Measurements from ENCODE around the gene SHLD1.

Gene SHLD1

DNA sequence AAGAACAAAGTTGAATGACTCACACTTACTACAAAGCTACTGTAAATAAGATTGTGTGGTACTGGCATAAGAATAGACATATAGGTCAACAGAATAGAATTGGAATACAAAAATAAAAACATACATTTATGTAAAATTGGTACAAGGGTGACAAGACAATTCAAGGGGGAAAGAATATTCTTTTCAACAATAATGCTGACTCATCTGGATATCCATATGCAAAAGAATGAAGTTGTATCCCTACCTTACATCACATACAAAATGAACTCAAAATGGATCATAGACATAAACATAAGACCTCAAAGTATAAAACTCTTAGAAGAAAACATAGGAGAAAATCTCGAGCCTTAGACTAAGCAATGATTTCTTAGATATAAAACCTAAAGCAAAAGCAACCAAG is 149.2 kb downstream of the SHLD1 start:
- DNase-seq = no peak

DNA sequence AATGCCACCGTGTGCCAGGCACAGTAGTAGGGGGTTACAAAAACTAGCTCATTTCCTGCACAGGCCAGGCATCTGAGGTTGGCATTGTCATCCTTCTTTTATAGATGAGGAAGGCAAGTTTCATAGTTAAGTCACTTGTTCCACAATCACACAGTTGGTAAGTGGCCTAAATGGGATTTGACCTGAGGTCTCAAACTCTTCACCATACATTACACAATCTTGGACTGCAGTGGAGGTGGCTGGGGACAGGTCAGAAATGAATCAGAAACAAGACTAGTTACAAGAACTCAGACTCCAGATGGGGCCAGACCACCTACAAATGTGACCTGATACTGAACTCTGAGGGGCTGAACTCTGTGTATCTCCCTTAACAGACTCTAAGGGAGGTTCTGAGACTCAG is 150.7 kb downstream of the SHLD1 start:
- DNase-seq = no peak

DNA sequence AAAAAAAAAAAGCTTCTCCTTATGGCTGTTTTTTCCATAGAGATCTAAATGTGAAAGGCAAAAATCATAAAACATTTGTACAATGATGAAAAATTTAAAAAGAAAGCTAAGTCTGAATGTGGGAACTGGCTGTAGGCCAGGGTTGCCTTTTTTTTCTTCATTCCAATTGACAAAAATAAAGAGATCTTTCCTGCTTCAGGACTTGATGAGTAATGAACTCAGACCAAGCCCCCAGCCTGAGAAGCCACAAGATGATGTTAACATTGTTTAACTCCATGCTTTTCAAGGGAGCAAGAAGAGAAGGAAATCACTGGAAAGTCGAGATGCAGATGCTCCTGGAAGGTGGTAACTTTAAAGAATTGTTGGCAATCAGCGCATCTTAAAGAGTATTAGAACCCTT is 158.8 kb downstream of the SHLD1 start:
- no peak for DNase-seq

DNA sequence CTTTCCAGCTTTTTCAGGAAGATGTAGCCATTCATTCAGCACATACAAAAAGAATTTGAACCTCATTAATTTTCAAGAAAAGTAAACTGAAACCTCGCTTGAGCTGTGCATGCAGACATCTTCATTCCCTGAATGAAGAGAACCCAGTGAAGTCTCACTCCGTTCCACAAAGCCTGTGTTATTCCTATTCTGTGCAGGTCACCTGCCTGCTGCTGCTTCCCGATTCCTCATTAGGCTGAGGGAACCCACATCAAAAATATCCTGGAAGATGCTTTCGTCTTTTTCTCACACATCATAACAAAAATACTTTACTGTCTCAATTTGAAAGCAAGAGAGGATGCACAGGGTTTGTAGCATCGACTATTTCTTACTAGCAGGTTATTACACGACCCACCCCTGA is 160.0 kb downstream of the SHLD1 start:
- no peak for DNase-seq

GRCh38 chr20:5913166-5913565 is 163.0 kb downstream of the SHLD1 start:
- no peak for DNase-seq
